HG03025 (cell line): Measurements from ENCODE around the gene CCDC61.

Source experiments
- ATAC-seq: cut with Tn5 transposase; IDR thresholded peaks from one replicate; pipeline ENCODE4 v1.9.1; 2021; ENCODE audit warnings: mild to moderate bottlenecking, moderate library complexity; ENCODE audit not compliant: unreplicated experiment, low FRiP score

CCDC61 gene

DNA sequence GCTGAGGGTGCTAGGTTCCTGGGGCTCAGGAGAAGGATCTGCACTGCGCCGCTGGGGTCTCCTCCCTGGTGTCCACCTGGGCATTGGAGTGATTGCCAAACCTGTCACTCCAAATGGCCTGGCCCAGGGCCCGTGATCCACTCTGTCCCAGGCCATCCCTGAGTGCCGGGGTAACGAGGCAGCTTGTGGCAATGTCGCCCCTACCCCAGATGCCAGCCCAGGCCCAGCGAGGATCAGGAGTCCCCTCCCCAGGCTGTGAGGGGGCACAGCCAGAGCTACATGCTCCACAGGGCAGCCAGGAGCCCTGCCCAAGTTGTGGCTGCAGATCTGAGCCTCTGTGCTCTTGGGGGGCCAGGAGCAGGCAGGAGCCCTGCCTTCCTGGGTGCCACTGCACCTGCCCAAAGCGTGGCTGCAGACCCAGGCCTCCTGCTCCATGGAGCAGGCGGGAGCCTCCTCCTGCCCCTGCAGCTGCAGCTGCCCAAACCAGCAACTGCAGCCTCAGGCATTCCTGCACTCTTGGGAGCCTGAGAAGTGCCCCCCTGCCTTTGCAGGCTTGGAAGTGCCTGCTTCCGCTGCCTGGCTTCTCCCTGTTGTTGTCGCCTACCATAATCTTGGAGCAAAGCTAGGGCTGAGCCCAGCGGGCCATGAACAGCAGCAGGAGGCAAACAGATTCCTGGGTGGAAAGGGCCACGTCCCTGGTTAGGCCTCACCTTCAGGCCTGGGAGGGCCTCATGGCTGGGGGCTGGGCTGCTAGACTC is 40.9 kb downstream of the CCDC61 start:
- no peak for ATAC-seq

DNA sequence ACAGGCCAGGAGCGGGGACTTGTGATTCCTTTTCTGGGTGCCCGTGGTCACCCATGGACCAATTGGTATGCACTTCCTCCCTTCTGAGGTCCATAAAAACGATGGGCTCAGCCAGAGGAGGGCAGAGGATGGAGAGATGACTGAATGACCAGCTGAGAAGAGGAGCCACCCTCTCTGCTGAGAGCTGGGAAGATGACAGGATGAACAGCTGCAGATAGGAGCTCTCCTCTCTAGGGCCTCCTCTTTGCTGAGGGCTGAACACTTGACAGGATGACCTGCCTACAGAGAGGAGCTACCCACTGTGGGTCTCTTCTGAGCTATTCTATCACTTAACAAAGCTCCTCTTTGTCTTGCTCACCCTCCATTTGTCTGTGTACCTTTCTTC is 41.5 kb downstream of the CCDC61 start:
- ATAC-seq = no peak

DNA sequence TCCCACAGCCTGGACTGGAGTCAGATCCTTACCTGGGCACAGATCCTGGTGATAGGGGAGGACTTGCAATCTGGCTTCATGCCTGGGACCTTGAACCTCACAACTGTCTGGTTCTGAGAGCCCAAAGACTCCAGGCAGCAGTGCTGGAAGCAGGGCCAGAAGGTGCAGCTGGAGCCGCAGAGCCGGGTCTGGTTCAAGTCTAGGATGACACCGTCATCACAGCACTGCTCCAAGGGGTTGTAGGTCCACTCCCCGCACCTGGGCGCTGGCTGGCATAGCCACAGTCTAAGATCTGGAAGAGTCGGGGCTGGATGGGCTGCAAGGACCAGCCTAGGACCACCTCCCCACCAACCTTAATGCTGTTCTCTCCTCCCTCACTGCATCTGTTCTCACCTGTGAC is 44.9 kb downstream of the CCDC61 start:
- ATAC-seq = no peak

DNA sequence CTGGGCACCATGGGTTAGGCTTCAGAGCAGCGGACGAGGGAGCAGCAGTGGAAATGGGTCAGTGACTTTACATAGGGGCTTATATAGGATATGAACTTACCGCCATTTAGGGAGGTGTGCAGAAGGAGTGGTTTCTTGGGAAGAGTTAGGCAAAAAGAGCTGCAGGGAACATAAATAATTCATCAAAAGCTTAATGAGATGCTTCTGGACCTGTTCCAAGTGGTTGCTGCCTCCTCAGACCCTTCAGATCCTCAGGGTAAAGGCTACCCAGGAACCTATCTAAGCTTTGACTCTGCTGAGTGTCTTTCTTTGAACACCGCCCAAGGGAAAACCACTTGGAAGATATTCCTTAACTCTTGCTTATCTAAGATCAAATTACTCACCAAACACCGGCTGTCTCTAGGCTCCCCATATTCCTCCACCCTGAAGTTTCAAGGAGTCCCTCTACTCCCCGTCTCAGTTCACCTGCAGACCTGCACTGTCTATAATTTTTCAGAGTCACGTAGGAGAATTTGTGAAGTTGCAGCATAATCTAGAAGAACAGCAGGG is 45.8 kb downstream of the CCDC61 start, which contains the start of gene IGFL4:
TSS of gene IGFL4 (minus strand) at position 51 of the 549 bp plus-strand sequence. CDS start at position 11, 40 bp downstream.
- ATAC-seq = no peak

- ATAC-seq = no peak
These were observed 47.1 kb downstream of the CCDC61 start for GRCh38 chr19:46042252-46042883.

GRCh38 chr19:46043519-46043918 is 48.3 kb downstream of the CCDC61 start:
- no peak for ATAC-seq

DNA sequence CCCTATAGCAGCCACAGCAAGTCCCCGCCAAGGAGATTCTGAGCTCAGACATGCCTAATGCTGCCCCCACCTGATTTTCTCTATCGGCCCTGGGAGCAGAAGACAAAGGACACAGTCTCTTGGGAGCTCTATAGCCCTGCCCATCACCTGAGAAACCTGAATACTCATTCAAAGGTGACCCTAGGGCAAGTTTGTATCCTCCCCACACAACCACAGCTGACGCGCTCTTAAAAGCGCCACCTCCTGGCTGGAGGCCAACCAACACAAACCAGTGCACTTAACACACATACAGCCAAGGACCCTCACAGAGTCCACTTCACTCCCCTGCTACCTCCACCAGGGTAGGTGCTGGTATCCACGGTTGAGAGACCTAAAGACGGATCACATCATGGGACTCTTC is 54.3 kb downstream of the CCDC61 start:
- ATAC-seq = no peak

DNA sequence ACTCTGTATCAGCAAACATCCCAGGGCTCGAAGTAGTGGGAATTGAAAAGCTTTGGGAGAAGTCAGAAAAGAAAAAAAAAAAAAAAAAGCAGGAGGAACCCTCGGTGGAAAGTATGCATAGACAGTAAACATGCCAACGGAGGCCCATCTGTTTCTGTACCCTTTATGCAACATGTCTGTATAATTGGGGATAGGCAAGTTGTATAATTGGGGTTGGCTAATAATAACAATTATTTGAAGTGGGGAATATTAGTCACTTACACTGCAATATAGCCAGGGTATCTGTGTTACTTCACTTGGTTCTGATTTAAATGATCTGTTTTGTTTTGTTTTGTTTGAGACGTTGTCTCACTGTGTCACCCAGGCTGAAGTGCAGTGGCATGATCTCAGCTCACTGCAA is 57.6 kb downstream of the CCDC61 start:
- ATAC-seq = no peak

DNA sequence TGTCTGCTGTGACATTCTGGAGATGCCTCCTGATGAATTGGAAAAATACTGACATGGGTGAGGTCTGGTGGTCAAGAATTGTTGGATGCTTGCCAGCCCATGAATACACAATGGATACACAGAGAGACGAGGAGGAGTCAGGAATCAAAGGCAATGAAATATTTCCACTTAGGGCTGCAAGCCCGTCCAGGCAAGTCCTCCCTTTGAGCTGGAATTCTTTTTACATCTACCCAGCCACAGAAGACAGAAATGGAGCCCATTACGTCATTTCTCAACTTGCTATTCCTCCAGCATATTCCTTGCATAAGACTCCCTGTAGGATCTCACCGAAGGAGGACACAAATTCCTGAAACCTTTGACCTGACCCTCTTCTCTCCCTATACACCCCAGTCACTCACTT is 61.3 kb downstream of the CCDC61 start:
- ATAC-seq = no peak

DNA sequence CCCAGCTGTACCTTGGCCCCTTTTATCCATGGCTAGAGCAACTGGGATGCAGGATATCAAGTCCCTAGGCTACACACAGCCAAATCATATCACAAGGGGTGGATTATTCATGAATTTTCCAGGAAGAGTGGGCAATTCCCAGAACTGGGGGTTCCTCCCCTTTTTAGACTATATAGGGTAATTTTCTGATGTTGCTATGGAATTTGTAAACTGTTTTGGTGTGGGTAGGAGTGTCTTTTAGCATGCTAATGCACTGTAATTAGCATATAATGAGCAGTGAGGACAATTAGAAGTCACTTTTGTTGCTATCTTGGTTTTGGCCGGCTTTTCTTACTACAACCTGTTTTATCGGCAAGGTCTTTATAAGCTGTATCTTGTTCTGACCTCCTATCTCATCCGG is 63.5 kb downstream of the CCDC61 start:
- no peak for ATAC-seq

GRCh38 chr19:46060012-46060411 is 64.7 kb downstream of the CCDC61 start:
- no peak for ATAC-seq

DNA sequence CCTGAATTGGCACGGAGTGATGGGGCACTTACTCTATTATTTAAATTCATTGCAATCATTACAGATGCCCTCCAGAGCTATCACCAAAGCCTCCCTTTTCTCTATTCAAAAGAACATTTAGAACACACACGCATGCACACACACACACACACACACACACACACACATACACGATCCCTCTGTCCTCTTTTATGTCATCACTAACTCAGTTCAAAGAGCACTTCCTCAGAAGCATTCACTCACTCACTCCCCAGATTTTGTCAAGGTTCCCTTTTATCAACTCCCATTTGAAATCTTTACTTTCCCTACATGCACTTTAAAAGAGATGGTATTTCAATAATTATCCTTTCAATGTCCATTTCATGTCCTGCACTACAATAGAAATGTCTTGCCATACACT is 67.9 kb downstream of the CCDC61 start:
- ATAC-seq = no peak

- ATAC-seq = no peak
These were observed 70.3 kb downstream of the CCDC61 start for GRCh38 chr19:46065486-46066071.

DNA sequence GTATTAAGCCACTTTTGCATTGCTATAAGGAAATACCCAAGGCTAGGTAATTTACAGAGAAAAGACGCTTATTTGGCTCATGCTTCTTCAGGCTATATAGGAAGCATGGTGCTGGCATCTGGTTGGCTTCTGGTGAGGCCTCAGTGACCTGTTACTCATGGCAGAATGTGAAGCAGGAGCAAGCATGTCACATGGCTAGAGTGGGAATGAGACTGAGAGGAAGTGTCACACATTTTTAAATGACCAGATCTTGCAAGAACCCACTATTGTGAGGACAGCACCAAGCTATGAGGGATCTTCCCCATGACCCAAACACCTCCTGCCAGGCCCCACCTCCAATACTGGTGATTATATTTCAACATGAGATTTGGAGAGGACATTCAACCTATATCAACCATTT is 71.2 kb downstream of the CCDC61 start:
- ATAC-seq = no peak

GRCh38 chr19:46067691-46068090 is 72.4 kb downstream of the CCDC61 start:
- no peak for ATAC-seq
